H9 (cell line): Measurements from ENCODE around the gene OR2T33. TPM values are rescaled to one million over a fixed set of nuclear protein-coding genes. Genes with fewer than 3 reads are reported as not detected.

Source experiments
- DNase-seq: peaks from one replicate; pipeline ENCODE4 v3.0.0-alpha.2; 2017
- H2AFZ ChIP-seq: one replicate; pipeline ENCODE4 v1.6.1; 2013; ENCODE audit warnings: mild to moderate bottlenecking, low read length, control low read depth, moderate library complexity
- H2AK5ac ChIP-seq: 2 replicates; pipeline ENCODE4 v1.6.1; 2013; ENCODE audit warnings: low read length, control low read depth, mixed read lengths; ENCODE audit not compliant: insufficient read length
- H2BK120ac ChIP-seq: one replicate; pipeline ENCODE4 v1.6.1; 2013; ENCODE audit warnings: low read depth, mild to moderate bottlenecking, low read length, control low read depth, inconsistent platforms; ENCODE audit not compliant: poor library complexity, severe bottlenecking
- H2BK12ac ChIP-seq: 2 replicates; pipeline ENCODE4 v1.6.1; 2013; ENCODE audit warnings: low read length, control low read depth, mixed read lengths, low read depth; ENCODE audit not compliant: insufficient read length
- H2BK15ac ChIP-seq: 2 replicates; pipeline ENCODE4 v1.6.1; 2013; ENCODE audit warnings: low read depth, low read length, control low read depth
- H2BK20ac ChIP-seq: one replicate; pipeline ENCODE4 v1.6.1; 2013; ENCODE audit warnings: low read depth, mild to moderate bottlenecking, low read length, control low read depth, inconsistent platforms; ENCODE audit not compliant: poor library complexity, severe bottlenecking
- H2BK5ac ChIP-seq: 2 replicates; pipeline ENCODE4 v1.6.1; 2013; ENCODE audit warnings: low read length, control low read depth, mixed read lengths; ENCODE audit not compliant: insufficient read length
- H3K14ac ChIP-seq: 2 replicates; pipeline ENCODE4 v1.6.1; 2013; ENCODE audit warnings: low read length, control low read depth; ENCODE audit not compliant: insufficient read depth
- H3K18ac ChIP-seq: 2 replicates; pipeline ENCODE4 v1.6.1; 2013; ENCODE audit warnings: low read depth, mild to moderate bottlenecking, mixed read lengths, low read length, control low read depth; ENCODE audit not compliant: insufficient read length
- H3K23ac ChIP-seq: 2 replicates; pipeline ENCODE4 v1.6.1; 2013; ENCODE audit warnings: low read length, control low read depth, mixed read lengths, low read depth; ENCODE audit not compliant: insufficient read length
- H3K23me2 ChIP-seq: 2 replicates; pipeline ENCODE4 v1.6.1; 2013; ENCODE audit warnings: low read depth, mild to moderate bottlenecking, mixed read lengths, low read length, control low read depth; ENCODE audit not compliant: insufficient read length, poor library complexity, severe bottlenecking
- H3K27ac ChIP-seq: 2 replicates; pipeline ENCODE4 v1.5.1; 2013; ENCODE audit warnings: low read length, control low read depth, mixed read lengths, low read depth; ENCODE audit not compliant: insufficient read length
- H3K27me3 ChIP-seq: 2 replicates; pipeline ENCODE4 v1.6.1; 2013; ENCODE audit warnings: low read length, control low read depth, inconsistent platforms; ENCODE audit not compliant: insufficient read depth
- H3K4ac ChIP-seq: 2 replicates; pipeline ENCODE4 v1.6.1; 2013; ENCODE audit warnings: low read depth, mild to moderate bottlenecking, control low read depth, inconsistent platforms, low read length, moderate library complexity
- H3K4me1 ChIP-seq: 2 replicates; pipeline ENCODE4 v1.6.1; 2013; ENCODE audit warnings: low read length, control low read depth, inconsistent platforms; ENCODE audit not compliant: insufficient read depth
- H3K4me2 ChIP-seq: 2 replicates; pipeline ENCODE4 v1.6.1; 2013; ENCODE audit warnings: low read length, control low read depth, mixed read lengths; ENCODE audit not compliant: insufficient read length, insufficient read depth
- H3K56ac ChIP-seq: 2 replicates; pipeline ENCODE4 v1.6.1; 2013; ENCODE audit warnings: low read depth, mild to moderate bottlenecking, mixed read lengths, low read length, control low read depth; ENCODE audit not compliant: insufficient read length
- H3K79me1 ChIP-seq: 2 replicates; pipeline ENCODE4 v1.6.1; 2013; ENCODE audit warnings: low read depth, mild to moderate bottlenecking, moderate library complexity, low read length, control low read depth, inconsistent platforms; ENCODE audit not compliant: insufficient read depth, poor library complexity, severe bottlenecking
- H3K79me2 ChIP-seq: 2 replicates; pipeline ENCODE4 v1.6.1; 2013; ENCODE audit warnings: low read length, control low read depth, inconsistent platforms; ENCODE audit not compliant: insufficient read depth
- H3K9ac ChIP-seq: 2 replicates; pipeline ENCODE4 v1.6.1; 2013; ENCODE audit warnings: low read length, control low read depth, mixed read lengths; ENCODE audit not compliant: insufficient read length; ENCODE audit errors: extremely low read depth
- H3K9me3 ChIP-seq: one replicate; pipeline ENCODE4 v1.6.1; 2013; ENCODE audit warnings: low read depth, low read length, inconsistent platforms; ENCODE audit not compliant: control insufficient read depth
- H3T11ph ChIP-seq: one replicate; pipeline ENCODE4 v1.6.1; 2013; ENCODE audit warnings: mild to moderate bottlenecking, low read length, control low read depth, inconsistent platforms
- H4K20me1 ChIP-seq: one replicate; pipeline ENCODE4 v1.6.1; 2013; ENCODE audit not compliant: control insufficient read depth, insufficient read length, insufficient read depth
- H4K5ac ChIP-seq: 2 replicates; pipeline ENCODE4 v1.6.1; 2013; ENCODE audit warnings: low read depth, mild to moderate bottlenecking, mixed read lengths, low read length, control low read depth; ENCODE audit not compliant: insufficient read length
- H4K8ac ChIP-seq: replicated peaks from 2 replicates; pipeline ENCODE4 v1.6.1; 2013; ENCODE audit warnings: low read length, control low read depth, mixed read lengths, low read depth; ENCODE audit not compliant: insufficient read length
- H4K91ac ChIP-seq: 2 replicates; pipeline ENCODE4 v1.6.1; 2013; ENCODE audit warnings: low read depth, mild to moderate bottlenecking, moderate library complexity, mixed read lengths, low read length, control low read depth; ENCODE audit not compliant: insufficient read length
- H3K27ac Mint-ChIP-seq, 3 experiments: 2 replicates in 2 of 3; 3 replicates in 1 of 3; pipeline ENCODE4 v1.8.0; 2020 to 2021; ENCODE audit warnings: mixed read lengths in 3 of 3, mild to moderate bottlenecking in 1 of 3, moderate library complexity in 1 of 3
- H3K27me3 Mint-ChIP-seq: 2 replicates; pipeline ENCODE4 v1.8.0; 2021; ENCODE audit warnings: low read depth, mild to moderate bottlenecking, moderate library complexity, mixed read lengths
- H3K36me3 Mint-ChIP-seq, 3 experiments: 2 replicates in 2 of 3; 3 replicates in 1 of 3; pipeline ENCODE4 v1.8.0; 2020 to 2021; ENCODE audit warnings: low read depth in 3 of 3, mixed read lengths in 3 of 3; ENCODE audit not compliant: insufficient read depth in 1 of 3
- H3K4me1 Mint-ChIP-seq, 2 experiments: 2 replicates each; pipeline ENCODE4 v1.8.0; 2020; ENCODE audit warnings: mixed read lengths in 2 of 2
- H3K4me3 Mint-ChIP-seq, 2 experiments: 2 replicates in 1 of 2; 3 replicates in 1 of 2; pipeline ENCODE4 v1.8.0; 2020 to 2021; ENCODE audit warnings: mild to moderate bottlenecking in 2 of 2, mixed read lengths in 2 of 2, moderate library complexity in 1 of 2
- H3K9me3 Mint-ChIP-seq, 2 experiments: 2 replicates in 1 of 2; 3 replicates in 1 of 2; pipeline ENCODE4 v1.8.0; 2020; ENCODE audit warnings: mild to moderate bottlenecking in 2 of 2, mixed read lengths in 2 of 2, moderate library complexity in 1 of 2
- CTCF ChIP-seq: fragments of 200-600 bp; sonication (generic); conservative IDR thresholded peaks from 3 replicates; pipeline ENCODE4 v1.8.0; 2021; ENCODE audit warnings: antibody characterized with exemption, mild to moderate bottlenecking
- WGBS: extraction: QIAGEN DNeasy Blood & Tissue Kit; methylation state at CpG from one replicate; pipeline ENCODE4 v1.1.7; 2013; ENCODE audit warnings: missing lambda C conversion rate, low lambda C conversion rate, mixed read lengths; ENCODE audit not compliant: insufficient read length; ENCODE audit errors: extremely low coverage; 5-methylcytosine and 5-hydroxymethylcytosine counted together
- long read RNA-seq: library from polyadenylated mRNA; unstranded; transcript quantifications from one replicate; pipeline ENCODE4 v2.0.0, GENCODE V29; 2020
- total RNA-seq: library from RNA; stranded (reverse); gene quantifications from 2 replicates; pipeline ENCODE4 v1.2.1, GENCODE V29; 2021

The OR2T33 gene
- not detected in 2 replicates for total RNA-seq
- long read RNA-seq, result 0 reads

DNA sequence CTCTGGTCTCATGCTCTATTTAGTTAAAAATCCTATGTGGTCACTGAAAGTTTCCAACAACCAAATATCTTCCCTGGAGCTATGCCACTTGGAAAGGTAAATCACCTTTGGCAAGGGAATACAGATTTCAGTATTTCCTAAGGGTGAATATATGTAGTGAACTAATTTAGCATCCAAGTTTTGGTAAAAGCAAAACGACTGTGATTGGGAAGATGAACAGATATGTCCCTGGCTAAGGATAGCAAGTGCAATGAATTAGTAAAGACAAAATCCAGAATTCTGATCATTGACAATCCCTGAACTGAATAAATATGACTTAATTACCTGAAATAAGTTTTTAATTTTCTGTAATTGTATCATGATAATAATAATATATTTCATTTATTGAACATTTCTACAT is at the start of gene OR2T33:
Gene OR2T33, minus strand, starts transcription at position 101 of the 400 bp plus-strand sequence. CDS start 4,162 bp downstream, outside the sequence.
- H3K79me2 ChIP-seq, result no peaks in the 10 kb centered on the region
- no peak within 1 kb of the TSS for H3K27ac ChIP-seq
- Mint-ChIP-seq H3K27ac (no peak within 1 kb of the TSS), H3K4me1 (no peaks in the 10 kb centered on the region), H3K36me3 (peaks cover 0 to 21% (median 0%) of the 10 kb centered on the region in 3 experiments; a peak in 4 of 7 replicates), H3K27me3 (no peaks in the 10 kb centered on the region), H3K9me3 (peaks cover 77 to 84% of the 10 kb centered on the region in 2 experiments), H3K4me3 (no peak within 1 kb of the TSS)
- no peak within 1 kb of the TSS for H2BK12ac ChIP-seq
- no peaks in the 10 kb centered on the region for H3K4me1 ChIP-seq
- no peak within 1 kb of the TSS for H4K5ac ChIP-seq
- H4K20me1 ChIP-seq, result no peaks in the 10 kb centered on the region
- H2BK20ac ChIP-seq, result no peak within 1 kb of the TSS
- H3T11ph ChIP-seq, result no peak within 1 kb of the TSS
- WGBS, result no CpG with 5 or more reads among the region's 1 CpG
- no peaks in the 10 kb centered on the region; the same call in 1 of the 2 replicates for H3K27me3 ChIP-seq
- H3K56ac ChIP-seq, result no peak within 1 kb of the TSS
- no peak within 1 kb of the TSS for H2BK15ac ChIP-seq
- H2AK5ac ChIP-seq, result no peak within 1 kb of the TSS
- H4K8ac ChIP-seq, result no peak within 1 kb of the TSS
- no peaks in the 10 kb centered on the region for H3K79me1 ChIP-seq
- TF ChIP-seq CTCF, result no peak
- no peak within 1 kb of the TSS for H3K9ac ChIP-seq
- peaks cover 67% of the 10 kb centered on the region for H3K9me3 ChIP-seq
- H3K18ac ChIP-seq, result no peak within 1 kb of the TSS
- H3K23me2 ChIP-seq, result no peaks in the 10 kb centered on the region
- H2BK5ac ChIP-seq, result no peak within 1 kb of the TSS
- no peak within 1 kb of the TSS for H2AFZ ChIP-seq
- no peak within 1 kb of the TSS for H2BK120ac ChIP-seq
- no peak within 1 kb of the TSS for H3K14ac ChIP-seq
- no peak within 1 kb of the TSS for H3K23ac ChIP-seq
- H3K4me2 ChIP-seq, result no peak within 1 kb of the TSS
- DNase-seq, result no peak
- no peak within 1 kb of the TSS for H4K91ac ChIP-seq
- H3K4ac ChIP-seq, result no peak within 1 kb of the TSS
